Upper lobe of left lung (tissue), 6 donors: ENCODE results near the gene TMEM59. TPM values are rescaled to one million over a fixed set of nuclear protein-coding genes. Genes with fewer than 3 reads are reported as not detected.
"Not testable (repeated sequence)": the region's sequence is repeated elsewhere in the genome, so short reads cannot be mapped to it uniquely, and the experiment has no call there.

ENCODE experiments used
- ATAC-seq, 2 donors: fragments of 200-7000 bp; cut with Tn5 transposase; one replicate each; pipeline ENCODE4 v1.9.1; 2022; ENCODE audit warnings: mild to moderate bottlenecking in 2 of 2, moderate library complexity in 2 of 2; ENCODE audit not compliant: low FRiP score in 2 of 2
- DNase-seq, 2 donors: peaks; one replicate each; pipeline ENCODE4 v3.0.0-alpha.2; 2019 to 2020
- H3K27ac ChIP-seq, 4 donors: fragments of 200-600 bp; sonication (generic); one replicate each; pipeline ENCODE4 v1.5.1; 2016 to 2019
- H3K27me3 ChIP-seq, 4 donors: fragments of 200-600 bp; sonication (generic); one replicate each; pipeline ENCODE4 v1.5.1; 2017 to 2019
- H3K36me3 ChIP-seq, 4 donors: fragments of 200-600 bp; sonication (generic); one replicate each; pipeline ENCODE4 v1.5.1; 2016 to 2019
- H3K4me1 ChIP-seq, 4 donors: fragments of 200-600 bp; sonication (generic); one replicate each; pipeline ENCODE4 v1.5.1; 2018 to 2019
- H3K4me3 ChIP-seq, 4 donors: fragments of 200-600 bp; sonication (generic); one replicate each; pipeline ENCODE4 v1.5.1; 2017 to 2019; ENCODE audit warnings: mild to moderate bottlenecking in 2 of 4, moderate library complexity in 1 of 4
- H3K9me3 ChIP-seq, 4 donors: fragments of 200-600 bp; sonication (generic); one replicate each; pipeline ENCODE4 v1.5.1; 2018 to 2019
- EP300 ChIP-seq, 4 donors: sonication (generic); formaldehyde crosslinking; IDR thresholded peaks; one replicate each; pipeline ENCODE4 v1.5.1; 2017; ENCODE audit warnings: antibody characterized with exemption in 4 of 4, control low read depth in 2 of 4
- POLR2A ChIP-seq, 4 donors: fragments of 450-650 bp; IDR thresholded peaks; one replicate each; pipeline ENCODE4 v1.5.1; 2016 to 2017; ENCODE audit warnings: antibody characterized with exemption in 4 of 4, mild to moderate bottlenecking in 2 of 4
- POLR2AphosphoS5 ChIP-seq, 2 donors: sonication (generic); formaldehyde crosslinking; IDR thresholded peaks; one replicate each; pipeline ENCODE4 v1.5.1; 2017; ENCODE audit warnings: antibody characterized with exemption in 2 of 2
- WGBS, 2 donors: methylation state at CpG; one replicate each; pipeline ENCODE4 v1.1.5; 2017 to 2018; 5-methylcytosine and 5-hydroxymethylcytosine counted together
- total RNA-seq, 6 donors: library from RNA; depleted of rRNA in 4 of 6; stranded (reverse); fragments of >200 nt in 4 of 6; gene quantifications; one replicate each; pipeline versions ENCODE4 v1.1.0 to v1.2.1, GENCODE V29; 2016 to 2021
- TF ChIP-seq, protein P1 (sequence below), 6 experiments: fragments of 450-650 bp in 4 of 6; fragments of 200-600 bp in 2 of 6; sonication (generic) in 2 of 6; IDR thresholded peaks; one replicate each; pipeline ENCODE4 v1.5.1; 2016 to 2019; ENCODE audit warnings: antibody characterized with exemption in 6 of 6
- donor health status: DM: no; HTN: no; CAD: no; lungs with moderate emphysema.
- donor health status: DM: no; HTN: yes; CAD: no; lungs with severe emphysema.

Gene TMEM59
- total RNA-seq, 6 donors from 2014 or later = 66.0 to 432 (median 263) TPM

GRCh38 chr1:54002544-54003248 lies 50.3 kb downstream of the TMEM59 start:
- no peaks in the 10 kb centered on the region for H3K27me3 ChIP-seq
- no peak overlapping the region for H3K27ac ChIP-seq
- no peak for TF ChIP-seq EP300 (IDR thresholded peaks at IDR 0.05)
- TF ChIP-seq, protein P1, sequence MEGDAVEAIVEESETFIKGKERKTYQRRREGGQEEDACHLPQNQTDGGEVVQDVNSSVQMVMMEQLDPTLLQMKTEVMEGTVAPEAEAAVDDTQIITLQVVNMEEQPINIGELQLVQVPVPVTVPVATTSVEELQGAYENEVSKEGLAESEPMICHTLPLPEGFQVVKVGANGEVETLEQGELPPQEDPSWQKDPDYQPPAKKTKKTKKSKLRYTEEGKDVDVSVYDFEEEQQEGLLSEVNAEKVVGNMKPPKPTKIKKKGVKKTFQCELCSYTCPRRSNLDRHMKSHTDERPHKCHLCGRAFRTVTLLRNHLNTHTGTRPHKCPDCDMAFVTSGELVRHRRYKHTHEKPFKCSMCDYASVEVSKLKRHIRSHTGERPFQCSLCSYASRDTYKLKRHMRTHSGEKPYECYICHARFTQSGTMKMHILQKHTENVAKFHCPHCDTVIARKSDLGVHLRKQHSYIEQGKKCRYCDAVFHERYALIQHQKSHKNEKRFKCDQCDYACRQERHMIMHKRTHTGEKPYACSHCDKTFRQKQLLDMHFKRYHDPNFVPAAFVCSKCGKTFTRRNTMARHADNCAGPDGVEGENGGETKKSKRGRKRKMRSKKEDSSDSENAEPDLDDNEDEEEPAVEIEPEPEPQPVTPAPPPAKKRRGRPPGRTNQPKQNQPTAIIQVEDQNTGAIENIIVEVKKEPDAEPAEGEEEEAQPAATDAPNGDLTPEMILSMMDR (IDR thresholded peaks at IDR 0.05) = no peak
- TF ChIP-seq POLR2AphosphoS5 (IDR thresholded peaks at IDR 0.05) = no peak
- TF ChIP-seq POLR2A (IDR thresholded peaks at IDR 0.05) = no peak
- no peaks in the 10 kb centered on the region for H3K36me3 ChIP-seq
- DNase-seq (no peak), ATAC-seq (no peak)
- no peaks in the 10 kb centered on the region for H3K9me3 ChIP-seq
- H3K4me1 ChIP-seq = peaks cover 0 to 9% (median 0%) of the 10 kb centered on the region in 4 donors
- 69 to 70% methylated on average over 7 to 9 of the region's 9 CpGs for WGBS, 2 donors
- H3K4me3 ChIP-seq = no peak overlapping the region

DNA sequence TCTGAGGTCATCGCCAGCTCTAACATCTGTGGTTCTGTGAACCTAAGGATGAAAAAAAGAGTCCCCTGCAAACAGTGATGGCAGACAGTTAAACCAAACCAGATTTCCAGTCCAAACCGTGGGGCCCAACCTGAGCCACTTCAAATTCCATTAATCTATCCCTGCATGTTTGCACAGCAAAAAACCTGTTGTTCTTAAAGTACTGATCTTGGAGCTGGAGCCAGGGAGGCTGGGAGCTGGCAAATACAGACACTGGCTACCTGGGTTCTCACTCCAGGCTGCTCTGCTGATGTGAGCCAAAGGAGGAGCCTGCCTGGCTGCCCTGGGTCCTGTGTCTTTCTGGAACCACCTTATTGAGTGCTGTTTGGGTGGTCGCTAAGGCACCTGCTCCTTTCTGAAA lies 51.4 kb downstream of the TMEM59 start:
- Histone ChIP-seq H3K9me3 (no peaks in the 10 kb centered on the region), H3K27ac (no peak overlapping the region), H3K4me3 (no peak overlapping the region), H3K27me3 (no peaks in the 10 kb centered on the region), H3K36me3 (no peaks in the 10 kb centered on the region), H3K4me1 (peaks cover 0 to 9% (median 0%) of the 10 kb centered on the region in 4 donors)
- no peak for TF ChIP-seq EP300 (IDR thresholded peaks at IDR 0.05)
- TF ChIP-seq, protein P1 (IDR thresholded peaks at IDR 0.05) = no peak
- TF ChIP-seq POLR2AphosphoS5 (IDR thresholded peaks at IDR 0.05) = no peak
- WGBS, 2 donors = 58 to 61% methylated on average over 3 of the region's 3 CpGs
- no peak for DNase-seq
- no peak for ATAC-seq

- no peak for TF ChIP-seq POLR2A (IDR thresholded peaks at IDR 0.05)
- H3K4me3 ChIP-seq = no peak overlapping the region
- no peak for ATAC-seq
Measured at GRCh38 chr1:53999920-54000319, 53.1 kb downstream of the TMEM59 start.

GRCh38 chr1:53998223-53998622 lies 54.8 kb downstream of the TMEM59 start:
- no peak for DNase-seq
- H3K9me3 ChIP-seq = no peaks in the 10 kb centered on the region
- H3K27me3 ChIP-seq = no peaks in the 10 kb centered on the region
- no peak overlapping the region for H3K4me3 ChIP-seq
- WGBS, 2 donors = 88 to 100% methylated on average over 1 of the region's 1 CpG
- no peak overlapping the region for H3K27ac ChIP-seq
- ATAC-seq = no peak
- peaks cover 0 to 9% (median 0%) of the 10 kb centered on the region in 4 donors for H3K4me1 ChIP-seq
- TF ChIP-seq, protein P1 (IDR thresholded peaks at IDR 0.05) = no peak
- TF ChIP-seq POLR2AphosphoS5 (IDR thresholded peaks at IDR 0.05) (no peak), EP300 (IDR thresholded peaks at IDR 0.05) (no peak), POLR2A (IDR thresholded peaks at IDR 0.05) (no peak)
- H3K36me3 ChIP-seq = no peaks in the 10 kb centered on the region

More at GRCh38 chr1:53999920-54000319, 53.1 kb downstream of the TMEM59 start:
- no peak for DNase-seq
- H3K9me3 ChIP-seq = no peaks in the 10 kb centered on the region
- H3K36me3 ChIP-seq = no peaks in the 10 kb centered on the region
- H3K27me3 ChIP-seq = no peaks in the 10 kb centered on the region
- H3K4me1 ChIP-seq = peaks cover 0 to 9% (median 0%) of the 10 kb centered on the region in 4 donors
- no peak overlapping the region for H3K27ac ChIP-seq

DNA sequence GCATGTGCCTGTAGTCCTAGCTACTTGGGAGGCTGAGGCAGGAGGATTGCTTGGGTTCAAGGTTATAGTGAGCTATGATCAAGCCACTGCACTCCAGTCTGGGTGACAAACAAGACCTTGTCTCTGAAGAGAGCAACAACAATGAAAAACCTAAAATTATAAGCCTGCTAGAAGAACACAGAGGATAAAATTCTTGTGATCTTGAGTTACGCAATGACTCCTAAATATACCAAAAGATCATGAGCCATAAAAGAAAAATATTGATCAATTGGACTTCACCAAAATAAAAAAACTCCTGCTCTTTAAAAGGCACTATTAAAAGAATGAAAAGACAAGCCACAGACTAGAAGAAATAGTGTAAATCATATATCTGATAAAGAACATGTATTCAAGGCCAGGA lies 57.3 kb downstream of the TMEM59 start:
- H3K4me1 ChIP-seq = no peaks in the 10 kb centered on the region
- DNase-seq = no peak
- TF ChIP-seq EP300 (IDR thresholded peaks at IDR 0.05) = no peak
- no peak for TF ChIP-seq POLR2AphosphoS5 (IDR thresholded peaks at IDR 0.05)
- TF ChIP-seq POLR2A (IDR thresholded peaks at IDR 0.05) = no peak
- TF ChIP-seq, protein P1 (IDR thresholded peaks at IDR 0.05) = no peak
- H3K36me3 ChIP-seq = no peaks in the 10 kb centered on the region
- no peak overlapping the region for H3K4me3 ChIP-seq
- no peak overlapping the region for H3K27ac ChIP-seq
- 97% methylated on average over 1 of the region's 1 CpG for WGBS, 2 donors
- no peaks in the 10 kb centered on the region for H3K27me3 ChIP-seq
- no peak for ATAC-seq
- no peaks in the 10 kb centered on the region for H3K9me3 ChIP-seq

- not testable (repeated sequence) for H3K9me3 ChIP-seq, H3K36me3 ChIP-seq, H3K27ac ChIP-seq, H3K4me3 ChIP-seq, H3K4me1 ChIP-seq, ATAC-seq, DNase-seq, H3K27me3 ChIP-seq
- WGBS, 2 donors = 83 to 94% methylated on average over 2 of the region's 2 CpGs
Measured at GRCh38 chr1:53994516-53994915, 58.5 kb downstream of the TMEM59 start.
